DOHH2 (cell line): ENCODE measurements around the gene TXNDC11.

Experiments used
- H3F3A ChIP-seq: fragments of 200-600 bp; sonication (generic), shearing (Covaris generic); 2 replicates; pipeline ENCODE4 v1.6.0; 2016; ENCODE audit warnings: antibody characterized with exemption, mild to moderate bottlenecking; ENCODE audit not compliant: control insufficient read depth, insufficient read depth
- H3K27ac ChIP-seq: fragments of 200-600 bp; sonication (generic); 2 replicates; pipeline ENCODE4 v1.5.1; 2014; ENCODE audit warnings: low read depth, mild to moderate bottlenecking, low read length, moderate library complexity
- H3K27me3 ChIP-seq: fragments of 200-600 bp; sonication (generic); 2 replicates; pipeline ENCODE4 v1.6.1; 2014; ENCODE audit warnings: mild to moderate bottlenecking, low read length, mixed read lengths; ENCODE audit not compliant: control insufficient read depth
- H3K36me3 ChIP-seq: fragments of 200-600 bp; sonication (generic); 2 replicates; pipeline ENCODE4 v1.6.1; 2014; ENCODE audit warnings: mild to moderate bottlenecking, low read length, moderate library complexity, mixed read lengths; ENCODE audit not compliant: control insufficient read depth
- H3K4me1 ChIP-seq: fragments of 200-600 bp; sonication (generic); 2 replicates; pipeline ENCODE4 v1.6.1; 2014; ENCODE audit warnings: mild to moderate bottlenecking, low read length, mixed read lengths; ENCODE audit not compliant: control insufficient read depth
- H3K4me2 ChIP-seq: fragments of 200-600 bp; sonication (generic); 2 replicates; pipeline ENCODE4 v1.6.0; 2014; ENCODE audit warnings: mild to moderate bottlenecking, low read length, moderate library complexity
- H3K4me3 ChIP-seq: fragments of 200-600 bp; sonication (generic); 2 replicates; pipeline ENCODE4 v1.5.1; 2014; ENCODE audit warnings: mild to moderate bottlenecking, low read length, mixed read lengths
- H3K79me2 ChIP-seq: fragments of 200-600 bp; sonication (generic); 2 replicates; pipeline ENCODE4 v1.6.1; 2014; ENCODE audit warnings: mild to moderate bottlenecking, low read length, mixed read lengths; ENCODE audit not compliant: control insufficient read depth
- H3K9me2 ChIP-seq: fragments of 200-600 bp; sonication (generic); replicated peaks from 2 replicates; pipeline ENCODE4 v1.6.1; 2014; ENCODE audit warnings: mild to moderate bottlenecking, low read length, mixed read lengths; ENCODE audit not compliant: control insufficient read depth
- H3K9me3 ChIP-seq: fragments of 200-600 bp; sonication (generic); 2 replicates; pipeline ENCODE4 v1.6.1; 2014; ENCODE audit warnings: antibody characterized with exemption, low read length, mixed read lengths; ENCODE audit not compliant: control insufficient read depth, insufficient read depth
- H4K20me1 ChIP-seq: fragments of 200-600 bp; sonication (generic); 2 replicates; pipeline ENCODE4 v1.6.0; 2014; ENCODE audit warnings: low read depth, mild to moderate bottlenecking, antibody characterized with exemption, low read length, moderate library complexity; ENCODE audit not compliant: control insufficient read depth, insufficient read depth
- CTCF ChIP-seq: fragments of 200-600 bp; sonication (generic); IDR thresholded peaks from one replicate; pipeline ENCODE4 v1.5.1; 2014; ENCODE audit warnings: antibody characterized with exemption, mild to moderate bottlenecking, low read depth, low read length; ENCODE audit not compliant: poor library complexity, severe bottlenecking
- EZH2phosphoT487 ChIP-seq: fragments of 200-600 bp; sonication (generic); IDR thresholded peaks from 2 replicates; pipeline ENCODE4 v1.6.1; 2017; ENCODE audit warnings: borderline replicate concordance, mild to moderate bottlenecking, antibody characterized with exemption, low read length, moderate library complexity, mixed read lengths

Gene TXNDC11

DNA sequence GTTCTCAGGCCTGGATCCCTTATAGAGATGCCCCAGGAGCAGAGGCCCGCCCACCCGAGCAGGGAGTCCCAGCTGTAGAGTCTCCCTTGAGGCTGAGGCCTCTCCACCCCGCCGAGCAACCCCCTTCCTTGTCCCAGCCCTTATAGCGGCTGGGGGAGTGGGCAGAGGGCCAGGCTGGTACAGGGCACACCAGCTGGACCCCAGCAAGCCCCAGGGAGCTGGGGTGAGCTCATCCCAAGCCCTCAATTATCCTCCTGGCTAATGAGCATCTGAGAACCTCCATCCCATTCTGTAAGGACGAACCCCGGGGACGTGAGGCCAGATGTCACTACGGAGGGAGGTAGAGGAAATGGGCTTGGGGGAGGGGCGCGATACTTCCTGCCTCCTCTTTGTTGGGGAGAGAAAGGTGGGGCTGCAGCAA lies 77.6 kb downstream of the TXNDC11 start:
- H3K4me3 ChIP-seq: peak overlapping the region; percentile 68
- H3K4me1 ChIP-seq: peaks cover 61% of the 10 kb centered on the region
- no peaks in the 10 kb centered on the region for H4K20me1 ChIP-seq
- H3K79me2 ChIP-seq: peaks cover 14% of the 10 kb centered on the region
- H3F3A ChIP-seq: peaks cover 7% of the 10 kb centered on the region
- no peaks in the 10 kb centered on the region for H3K9me2 ChIP-seq
- H3K4me2 ChIP-seq: peak overlapping the region; percentile 78
- no peaks in the 10 kb centered on the region for H3K9me3 ChIP-seq
- peaks cover 11% of the 10 kb centered on the region for H3K27me3 ChIP-seq
- no peaks in the 10 kb centered on the region for H3K36me3 ChIP-seq
- peak overlapping the region; percentile 46 for H3K27ac ChIP-seq
- TF ChIP-seq CTCF: no peak
- TF ChIP-seq EZH2phosphoT487: no peak

GRCh38 chr16:11662582-11662981 lies 80.1 kb downstream of the TXNDC11 start:
- H3K27ac ChIP-seq: no peak overlapping the region
- H3K4me2 ChIP-seq: no peak overlapping the region
- no peaks in the 10 kb centered on the region for H3K79me2 ChIP-seq
- H4K20me1 ChIP-seq: no peaks in the 10 kb centered on the region
- H3F3A ChIP-seq: peaks cover 7% of the 10 kb centered on the region
- H3K4me1 ChIP-seq: peaks cover 44% of the 10 kb centered on the region
- H3K27me3 ChIP-seq: no peaks in the 10 kb centered on the region
- no peaks in the 10 kb centered on the region for H3K9me2 ChIP-seq
- TF ChIP-seq EZH2phosphoT487 (no peak), CTCF (no peak)
- H3K36me3 ChIP-seq: no peaks in the 10 kb centered on the region
- H3K9me3 ChIP-seq: no peaks in the 10 kb centered on the region
- H3K4me3 ChIP-seq: no peak overlapping the region

DNA sequence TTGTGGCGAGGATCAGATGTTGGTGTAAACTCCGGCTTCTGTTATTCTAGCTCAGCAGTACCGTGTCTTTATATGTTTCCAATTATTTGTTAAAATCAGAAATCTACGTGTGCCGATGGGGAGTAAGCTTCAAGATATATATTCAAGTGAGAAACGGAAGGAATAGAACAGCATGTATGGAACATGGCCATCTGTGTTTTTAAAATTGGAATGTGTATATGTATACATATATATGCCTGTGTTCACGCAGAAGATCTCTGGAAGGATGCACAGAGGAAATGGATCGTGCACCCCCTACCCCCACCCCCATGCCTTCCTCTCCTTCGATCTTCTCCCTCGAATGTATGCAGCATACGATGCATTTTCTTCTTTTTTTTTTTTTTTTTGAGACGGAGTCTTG lies 82.1 kb downstream of the TXNDC11 start:
- no peaks in the 10 kb centered on the region for H3K79me2 ChIP-seq
- no peaks in the 10 kb centered on the region for H3K9me3 ChIP-seq
- no peaks in the 10 kb centered on the region for H3K36me3 ChIP-seq
- no peaks in the 10 kb centered on the region for H4K20me1 ChIP-seq
- peaks cover 27% of the 10 kb centered on the region for H3K4me1 ChIP-seq
- H3K9me2 ChIP-seq: no peaks in the 10 kb centered on the region
- no peak overlapping the region for H3K27ac ChIP-seq
- H3K27me3 ChIP-seq: no peaks in the 10 kb centered on the region
- H3K4me3 ChIP-seq: no peak overlapping the region
- H3K4me2 ChIP-seq: no peak overlapping the region
- no peaks in the 10 kb centered on the region for H3F3A ChIP-seq
- TF ChIP-seq EZH2phosphoT487: no peak
- TF ChIP-seq CTCF: no peak
